ENCODE results near the gene DRAM2. TPM values are rescaled to one million over a fixed set of nuclear protein-coding genes. Genes with fewer than 3 reads are reported as not detected.

Gene DRAM2
- total RNA-seq, 1 experiment from 2014 or later, result 26.4 TPM

DNA sequence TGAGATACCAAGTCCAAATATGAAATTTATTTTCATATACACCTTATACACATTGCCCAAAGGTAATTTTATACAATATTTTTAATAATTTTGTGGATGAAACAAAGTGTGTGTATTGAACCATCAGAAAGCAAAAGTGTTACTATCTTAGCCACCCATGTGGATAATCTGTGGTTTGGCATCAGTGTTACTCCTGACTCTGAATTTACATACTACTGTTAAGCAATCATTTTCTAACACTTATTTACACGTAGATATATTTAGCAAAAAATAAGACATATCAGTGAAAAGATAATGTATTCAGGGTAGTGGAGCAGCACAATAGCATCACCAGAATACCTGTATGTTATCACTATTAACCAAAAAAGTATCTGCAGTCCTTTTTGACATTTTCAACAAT is 36.8 kb upstream of the DRAM2 start:
- H3K4me1 ChIP-seq (ENCODE audit: control insufficient read depth in 1 of 2, insufficient read depth in 2 of 2, low read length in 2 of 2), result no peaks in the 10 kb centered on the region
- no peaks in the 10 kb centered on the region for H3K27me3 ChIP-seq (ENCODE audit: insufficient read depth, low read length)
- H3K79me2 ChIP-seq (ENCODE audit: insufficient read depth, low read length), result no peaks in the 10 kb centered on the region
- no peak overlapping the region for H3K4me3 ChIP-seq (replicated peaks in 1 of 2; ENCODE audit: low read depth in 1 of 2, low read length in 2 of 2)
- intact Hi-C loops (cut with micrococcal nuclease), result no loop called here
- TF ChIP-seq EZH2 (IDR thresholded peaks at IDR 0.05), result no peak
- TF ChIP-seq EZH2phosphoT487 (IDR thresholded peaks at IDR 0.05; ENCODE audit: borderline replicate concordance), result no peak
- TF ChIP-seq RAD21 (IDR thresholded peaks at IDR 0.05; ENCODE audit: low read depth), result no peak
- no peak for TF ChIP-seq ELF1 (IDR thresholded peaks at IDR 0.05; ENCODE audit: borderline replicate concordance, low read depth)
- TF ChIP-seq, protein P1, sequence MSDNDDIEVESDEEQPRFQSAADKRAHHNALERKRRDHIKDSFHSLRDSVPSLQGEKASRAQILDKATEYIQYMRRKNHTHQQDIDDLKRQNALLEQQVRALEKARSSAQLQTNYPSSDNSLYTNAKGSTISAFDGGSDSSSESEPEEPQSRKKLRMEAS (IDR thresholded peaks at IDR 0.05), result no peak
- TF ChIP-seq CEBPB (IDR thresholded peaks at IDR 0.05; ENCODE audit: low read depth), result no peak
- BruUV-seq (replicated peaks), result no TSS peak
- H3K9me3 ChIP-seq (ENCODE audit: control insufficient read depth in 1 of 2, insufficient read depth in 1 of 2, low read depth in 1 of 2, low read length in 2 of 2), result no peaks in the 10 kb centered on the region
- RAD21 ChIA-PET (ENCODE audit: low non-redundant PET in 1 of 2, low total read pairs in 2 of 2, uncharacterized antibody in 2 of 2, unreplicated experiment in 2 of 2), result no interaction called here
- ATAC-seq (no peak), DNase-seq (ENCODE audit: low read depth, low spot score) (no peak)
- CTCF ChIA-PET, result no interaction called here
- POLR2A ChIA-PET, result no interaction called here
- H4K20me1 ChIP-seq (ENCODE audit: insufficient read depth), result no peaks in the 10 kb centered on the region
- H3K9me2 ChIP-seq (ENCODE audit: insufficient read depth), result no peaks in the 10 kb centered on the region
- H3K36me3 ChIP-seq (ENCODE audit: control insufficient read depth in 1 of 2, insufficient read depth in 2 of 2, low read length in 2 of 2), result peaks cover 8 to 11% of the 10 kb centered on the region in 2 experiments; a peak in 2 of 4 replicates
- no peak overlapping the region for H3K9ac ChIP-seq (ENCODE audit: low read length)
- H2AFZ ChIP-seq (ENCODE audit: low read depth, low read length, poor library complexity, severe bottlenecking), result no peak overlapping the region
- no peak overlapping the region for H3K4me2 ChIP-seq (ENCODE audit: low read length)
- H3K27ac ChIP-seq (ENCODE audit: low read depth, low read length), result no peak overlapping the region

DNA sequence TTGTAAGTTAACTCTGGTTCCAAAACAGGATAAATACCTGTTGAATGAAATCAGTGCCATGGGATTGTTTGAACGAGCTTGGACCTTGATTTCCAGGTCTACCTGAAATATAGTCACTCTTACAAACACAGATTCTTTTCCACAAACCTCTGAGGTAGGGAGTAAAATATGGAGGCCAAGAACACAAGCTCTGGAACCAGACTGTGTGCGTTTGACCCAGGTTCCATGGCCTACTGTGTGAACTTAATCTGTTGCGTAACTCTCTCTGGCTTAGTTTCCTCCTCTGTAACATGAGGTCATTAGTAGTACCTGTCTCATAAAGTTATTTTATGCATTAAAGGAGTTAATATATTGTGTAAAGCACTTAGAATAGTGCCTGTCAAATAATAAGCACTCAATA is 35.5 kb upstream of the DRAM2 start:
- no peaks in the 10 kb centered on the region for H3K79me2 ChIP-seq (ENCODE audit: insufficient read depth, low read length)
- no peaks in the 10 kb centered on the region for H3K4me1 ChIP-seq (ENCODE audit: control insufficient read depth in 1 of 2, insufficient read depth in 2 of 2, low read length in 2 of 2)
- CTCF ChIA-PET, result no interaction called here
- no peak overlapping the region for H3K4me2 ChIP-seq (ENCODE audit: low read length)
- H3K9me2 ChIP-seq (ENCODE audit: insufficient read depth), result no peaks in the 10 kb centered on the region
- POLR2A ChIA-PET, result no interaction called here
- DNase-seq (ENCODE audit: low read depth, low spot score), result no peak
- intact Hi-C loops (cut with micrococcal nuclease), result no loop called here
- no peak overlapping the region for H3K27ac ChIP-seq (ENCODE audit: low read depth, low read length)
- H3K9ac ChIP-seq (ENCODE audit: low read length), result no peak overlapping the region
- no peaks in the 10 kb centered on the region for H3K9me3 ChIP-seq (ENCODE audit: control insufficient read depth in 1 of 2, insufficient read depth in 1 of 2, low read depth in 1 of 2, low read length in 2 of 2)
- ATAC-seq, result no peak
- H4K20me1 ChIP-seq (ENCODE audit: insufficient read depth), result peaks cover 3% of the 10 kb centered on the region; the same call in 1 of the 2 replicates
- H3K27me3 ChIP-seq (ENCODE audit: insufficient read depth, low read length), result no peaks in the 10 kb centered on the region
- peaks cover 8 to 11% of the 10 kb centered on the region in 2 experiments; a peak in 2 of 4 replicates for H3K36me3 ChIP-seq (ENCODE audit: control insufficient read depth in 1 of 2, insufficient read depth in 2 of 2, low read length in 2 of 2)
- RAD21 ChIA-PET (ENCODE audit: low non-redundant PET in 1 of 2, low total read pairs in 2 of 2, uncharacterized antibody in 2 of 2, unreplicated experiment in 2 of 2), result no interaction called here
- no peak overlapping the region for H3K4me3 ChIP-seq (replicated peaks in 1 of 2; ENCODE audit: low read depth in 1 of 2, low read length in 2 of 2)
- H2AFZ ChIP-seq (ENCODE audit: low read depth, low read length, poor library complexity, severe bottlenecking), result no peak overlapping the region
- BruUV-seq (replicated peaks), result no TSS peak
- no peak for TF ChIP-seq TCF7L2 (IDR thresholded peaks at IDR 0.05; ENCODE audit: borderline replicate concordance, extremely low read depth, insufficient read depth, insufficient read length)
- no peak for TF ChIP-seq SIN3A (IDR thresholded peaks at IDR 0.05; ENCODE audit: low read depth)
- TF ChIP-seq EZH2phosphoT487 (IDR thresholded peaks at IDR 0.05; ENCODE audit: borderline replicate concordance), result no peak
- TF ChIP-seq YY1 (IDR thresholded peaks at IDR 0.05; ENCODE audit: extremely low read depth, insufficient replicate concordance, low read depth, low read length), result no peak
- TF ChIP-seq SRF (IDR thresholded peaks at IDR 0.05; ENCODE audit: low read depth), result no peak
- TF ChIP-seq, protein P2, sequence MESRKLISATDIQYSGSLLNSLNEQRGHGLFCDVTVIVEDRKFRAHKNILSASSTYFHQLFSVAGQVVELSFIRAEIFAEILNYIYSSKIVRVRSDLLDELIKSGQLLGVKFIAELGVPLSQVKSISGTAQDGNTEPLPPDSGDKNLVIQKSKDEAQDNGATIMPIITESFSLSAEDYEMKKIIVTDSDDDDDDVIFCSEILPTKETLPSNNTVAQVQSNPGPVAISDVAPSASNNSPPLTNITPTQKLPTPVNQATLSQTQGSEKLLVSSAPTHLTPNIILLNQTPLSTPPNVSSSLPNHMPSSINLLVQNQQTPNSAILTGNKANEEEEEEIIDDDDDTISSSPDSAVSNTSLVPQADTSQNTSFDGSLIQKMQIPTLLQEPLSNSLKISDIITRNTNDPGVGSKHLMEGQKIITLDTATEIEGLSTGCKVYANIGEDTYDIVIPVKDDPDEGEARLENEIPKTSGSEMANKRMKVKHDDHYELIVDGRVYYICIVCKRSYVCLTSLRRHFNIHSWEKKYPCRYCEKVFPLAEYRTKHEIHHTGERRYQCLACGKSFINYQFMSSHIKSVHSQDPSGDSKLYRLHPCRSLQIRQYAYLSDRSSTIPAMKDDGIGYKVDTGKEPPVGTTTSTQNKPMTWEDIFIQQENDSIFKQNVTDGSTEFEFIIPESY (IDR thresholded peaks at IDR 0.05; ENCODE audit: extremely low read depth, insufficient replicate concordance, low read length), result no peak
- TF ChIP-seq, protein P3, sequence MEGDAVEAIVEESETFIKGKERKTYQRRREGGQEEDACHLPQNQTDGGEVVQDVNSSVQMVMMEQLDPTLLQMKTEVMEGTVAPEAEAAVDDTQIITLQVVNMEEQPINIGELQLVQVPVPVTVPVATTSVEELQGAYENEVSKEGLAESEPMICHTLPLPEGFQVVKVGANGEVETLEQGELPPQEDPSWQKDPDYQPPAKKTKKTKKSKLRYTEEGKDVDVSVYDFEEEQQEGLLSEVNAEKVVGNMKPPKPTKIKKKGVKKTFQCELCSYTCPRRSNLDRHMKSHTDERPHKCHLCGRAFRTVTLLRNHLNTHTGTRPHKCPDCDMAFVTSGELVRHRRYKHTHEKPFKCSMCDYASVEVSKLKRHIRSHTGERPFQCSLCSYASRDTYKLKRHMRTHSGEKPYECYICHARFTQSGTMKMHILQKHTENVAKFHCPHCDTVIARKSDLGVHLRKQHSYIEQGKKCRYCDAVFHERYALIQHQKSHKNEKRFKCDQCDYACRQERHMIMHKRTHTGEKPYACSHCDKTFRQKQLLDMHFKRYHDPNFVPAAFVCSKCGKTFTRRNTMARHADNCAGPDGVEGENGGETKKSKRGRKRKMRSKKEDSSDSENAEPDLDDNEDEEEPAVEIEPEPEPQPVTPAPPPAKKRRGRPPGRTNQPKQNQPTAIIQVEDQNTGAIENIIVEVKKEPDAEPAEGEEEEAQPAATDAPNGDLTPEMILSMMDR (IDR thresholded peaks at IDR 0.05 in 2 of 3, conservative IDR thresholded peaks at IDR 0.05 in 1 of 3; ENCODE audit: borderline replicate concordance in 1 of 3, insufficient read depth in 1 of 3, low read depth in 2 of 3, low read length in 2 of 3), result no peak
- no peak for TF ChIP-seq POLR2A (IDR thresholded peaks at IDR 0.05; ENCODE audit: borderline replicate concordance, extremely low read depth, insufficient read depth, insufficient read length)
